ENCODE data around the gene MYO1G.

Gene MYO1G

GRCh38 chr7:44974549-44974948, 4.3 kb downstream of the MYO1G start:
- Histone ChIP-seq H3K36me3 (ENCODE audit: control insufficient read depth in 2 of 2, insufficient read depth in 2 of 2, low read length in 2 of 2) (peaks cover 0 to 7% of the 10 kb centered on the region in 2 donors), H3K27ac (ENCODE audit: low read depth in 2 of 2, low read length in 2 of 2) (no peak overlapping the region)

GRCh38 chr7:44973610-44974401, 5.0 kb downstream of the MYO1G start:
- Histone ChIP-seq H3K27ac (ENCODE audit: low read depth in 2 of 2, low read length in 2 of 2) (no peak overlapping the region), H3K4me1 (ENCODE audit: control insufficient read depth in 2 of 2, insufficient read depth in 2 of 2, low read length in 2 of 2) (peaks cover 3 to 8% of the 10 kb centered on the region in 2 donors), H3K4me3 (ENCODE audit: low read length in 2 of 2) (no peak overlapping the region), H3K36me3 (ENCODE audit: control insufficient read depth in 2 of 2, insufficient read depth in 2 of 2, low read length in 2 of 2) (peaks cover 0 to 7% of the 10 kb centered on the region in 2 donors), H3K9me3 (ENCODE audit: control insufficient read depth in 2 of 2, low read length in 2 of 2) (no peaks in the 10 kb centered on the region), H3K9ac (ENCODE audit: low read depth in 1 of 2, low read length in 2 of 2) (no peak overlapping the region), H3K27me3 (ENCODE audit: control insufficient read depth in 2 of 2, insufficient read depth in 2 of 2, low read length in 2 of 2) (no peaks in the 10 kb centered on the region)

More at GRCh38 chr7:44974549-44974948, 4.3 kb downstream of the MYO1G start:
- no peaks in the 10 kb centered on the region for H3K9me3 ChIP-seq (ENCODE audit: control insufficient read depth in 2 of 2, low read length in 2 of 2)
- peaks cover 3 to 12% of the 10 kb centered on the region in 2 donors for H3K4me1 ChIP-seq (ENCODE audit: control insufficient read depth in 2 of 2, insufficient read depth in 2 of 2, low read length in 2 of 2)
- no peak overlapping the region for H3K9ac ChIP-seq (ENCODE audit: low read depth in 1 of 2, low read length in 2 of 2)
- H3K4me3 ChIP-seq (ENCODE audit: low read length in 2 of 2): no peak overlapping the region
- no peaks in the 10 kb centered on the region for H3K27me3 ChIP-seq (ENCODE audit: control insufficient read depth in 2 of 2, insufficient read depth in 2 of 2, low read length in 2 of 2)

DNA sequence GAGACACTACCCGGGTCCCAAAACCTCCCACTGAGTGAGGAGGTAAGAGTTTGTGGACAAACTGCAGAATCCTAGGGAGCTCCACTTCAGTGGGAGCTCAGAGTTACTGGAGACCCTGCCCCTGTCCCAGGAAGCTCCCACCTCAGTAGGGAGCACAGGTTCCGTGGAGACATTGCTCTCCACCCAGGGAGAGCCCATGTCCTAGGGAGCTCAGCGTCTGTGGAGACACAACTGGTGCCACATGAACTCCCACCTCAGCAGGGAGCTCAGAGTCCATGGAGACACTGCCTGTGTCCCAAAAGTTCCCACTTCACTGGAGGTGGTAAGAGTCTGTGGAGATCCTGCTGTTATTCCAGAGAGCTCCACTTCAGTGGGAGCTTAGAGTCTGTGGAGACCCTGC, 6.3 kb downstream of the MYO1G start:
- H3K9me3 ChIP-seq (ENCODE audit: control insufficient read depth in 2 of 2, low read length in 2 of 2): no peaks in the 10 kb centered on the region
- no peak overlapping the region for H3K27ac ChIP-seq (ENCODE audit: low read depth in 2 of 2, low read length in 2 of 2)
- no peaks in the 10 kb centered on the region for H3K27me3 ChIP-seq (ENCODE audit: control insufficient read depth in 2 of 2, insufficient read depth in 2 of 2, low read length in 2 of 2)
- no peak overlapping the region for H3K4me3 ChIP-seq (ENCODE audit: low read length in 2 of 2)
- H3K36me3 ChIP-seq (ENCODE audit: control insufficient read depth in 2 of 2, insufficient read depth in 2 of 2, low read length in 2 of 2): peaks cover 0 to 5% of the 10 kb centered on the region in 2 donors
- no peak overlapping the region for H3K9ac ChIP-seq (ENCODE audit: low read depth in 1 of 2, low read length in 2 of 2)
- peaks cover 0 to under 1% of the 10 kb centered on the region in 2 donors for H3K4me1 ChIP-seq (ENCODE audit: control insufficient read depth in 2 of 2, insufficient read depth in 2 of 2, low read length in 2 of 2)

GRCh38 chr7:44971902-44972441, 6.8 kb downstream of the MYO1G start:
- Histone ChIP-seq H3K4me1 (ENCODE audit: control insufficient read depth in 2 of 2, insufficient read depth in 2 of 2, low read length in 2 of 2) (no peaks in the 10 kb centered on the region), H3K9ac (ENCODE audit: low read depth in 1 of 2, low read length in 2 of 2) (no peak overlapping the region), H3K4me3 (ENCODE audit: low read length in 2 of 2) (no peak overlapping the region), H3K9me3 (ENCODE audit: control insufficient read depth in 2 of 2, low read length in 2 of 2) (no peaks in the 10 kb centered on the region), H3K27me3 (ENCODE audit: control insufficient read depth in 2 of 2, insufficient read depth in 2 of 2, low read length in 2 of 2) (no peaks in the 10 kb centered on the region), H3K36me3 (ENCODE audit: control insufficient read depth in 2 of 2, insufficient read depth in 2 of 2, low read length in 2 of 2) (peaks cover 0 to 5% of the 10 kb centered on the region in 2 donors), H3K27ac (ENCODE audit: low read depth in 2 of 2, low read length in 2 of 2) (no peak overlapping the region)

DNA sequence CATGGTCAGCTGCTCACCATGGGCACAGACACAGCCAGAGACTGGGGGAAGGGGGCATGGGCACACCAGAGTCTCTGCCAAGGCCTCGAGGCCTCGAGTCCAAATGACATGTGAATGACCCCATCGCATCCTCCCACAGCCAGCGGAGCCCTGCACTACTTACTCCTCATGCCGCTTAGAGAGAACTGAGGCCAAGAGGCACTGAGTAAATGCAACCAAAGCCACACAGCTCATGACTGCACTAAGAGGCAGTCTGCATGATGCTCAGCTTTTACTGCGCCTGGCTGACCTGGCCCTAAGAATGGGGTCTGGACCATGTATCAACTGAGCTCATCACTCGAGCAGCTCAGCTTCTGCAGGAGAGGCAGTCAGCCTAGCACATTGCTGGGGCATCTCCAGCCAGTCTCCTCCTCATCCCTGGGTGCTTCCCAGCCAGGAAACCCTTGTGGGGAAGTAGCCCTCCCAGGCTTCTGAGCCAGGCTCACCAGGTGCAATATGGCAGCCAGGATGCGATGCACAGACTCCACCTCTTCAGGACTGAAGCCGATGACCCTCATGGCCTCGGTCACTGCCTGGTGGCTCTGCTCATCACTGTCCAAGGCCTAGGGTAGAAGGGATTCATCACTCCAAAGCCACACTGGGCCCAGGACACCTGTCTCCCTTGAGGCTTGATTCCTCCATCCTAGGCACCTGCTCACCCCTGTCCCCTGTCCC, 7.5 kb downstream of the MYO1G start:
- peaks cover 0 to 5% of the 10 kb centered on the region in 2 donors for H3K36me3 ChIP-seq (ENCODE audit: control insufficient read depth in 2 of 2, insufficient read depth in 2 of 2, low read length in 2 of 2)
- no peak overlapping the region for H3K27ac ChIP-seq (ENCODE audit: low read depth in 2 of 2, low read length in 2 of 2)
- no peaks in the 10 kb centered on the region for H3K4me1 ChIP-seq (ENCODE audit: control insufficient read depth in 2 of 2, insufficient read depth in 2 of 2, low read length in 2 of 2)
- H3K9me3 ChIP-seq (ENCODE audit: control insufficient read depth in 2 of 2, low read length in 2 of 2): no peaks in the 10 kb centered on the region
- no peak overlapping the region for H3K9ac ChIP-seq (ENCODE audit: low read depth in 1 of 2, low read length in 2 of 2)
- no peak overlapping the region for H3K4me3 ChIP-seq (ENCODE audit: low read length in 2 of 2)
- no peaks in the 10 kb centered on the region for H3K27me3 ChIP-seq (ENCODE audit: control insufficient read depth in 2 of 2, insufficient read depth in 2 of 2, low read length in 2 of 2)

- H3K9ac ChIP-seq (ENCODE audit: low read depth in 1 of 2, low read length in 2 of 2): no peak overlapping the region
- H3K27ac ChIP-seq (ENCODE audit: low read depth in 2 of 2, low read length in 2 of 2): no peak overlapping the region
- H3K27me3 ChIP-seq (ENCODE audit: control insufficient read depth in 2 of 2, insufficient read depth in 2 of 2, low read length in 2 of 2): no peaks in the 10 kb centered on the region
- no peaks in the 10 kb centered on the region for H3K9me3 ChIP-seq (ENCODE audit: control insufficient read depth in 2 of 2, low read length in 2 of 2)
- no peak overlapping the region for H3K4me3 ChIP-seq (ENCODE audit: low read length in 2 of 2)
- peaks cover 0 to 5% of the 10 kb centered on the region in 2 donors for H3K36me3 ChIP-seq (ENCODE audit: control insufficient read depth in 2 of 2, insufficient read depth in 2 of 2, low read length in 2 of 2)
- no peaks in the 10 kb centered on the region for H3K4me1 ChIP-seq (ENCODE audit: control insufficient read depth in 2 of 2, insufficient read depth in 2 of 2, low read length in 2 of 2)
Measured at GRCh38 chr7:44970523-44971051, 8.2 kb downstream of the MYO1G start.

GRCh38 chr7:44969701-44970522, 8.9 kb downstream of the MYO1G start:
- H3K4me3 ChIP-seq (ENCODE audit: low read length in 2 of 2): no peak overlapping the region
- no peaks in the 10 kb centered on the region for H3K4me1 ChIP-seq (ENCODE audit: control insufficient read depth in 2 of 2, insufficient read depth in 2 of 2, low read length in 2 of 2)
- no peak overlapping the region for H3K9ac ChIP-seq (ENCODE audit: low read depth in 1 of 2, low read length in 2 of 2)
- no peak overlapping the region for H3K27ac ChIP-seq (ENCODE audit: low read depth in 2 of 2, low read length in 2 of 2)
- H3K9me3 ChIP-seq (ENCODE audit: control insufficient read depth in 2 of 2, low read length in 2 of 2): no peaks in the 10 kb centered on the region
- no peaks in the 10 kb centered on the region for H3K27me3 ChIP-seq (ENCODE audit: control insufficient read depth in 2 of 2, insufficient read depth in 2 of 2, low read length in 2 of 2)
- H3K36me3 ChIP-seq (ENCODE audit: control insufficient read depth in 2 of 2, insufficient read depth in 2 of 2, low read length in 2 of 2): peaks cover 0 to 3% of the 10 kb centered on the region in 2 donors

- H3K27ac ChIP-seq (ENCODE audit: low read depth in 2 of 2, low read length in 2 of 2): no peak overlapping the region
- H3K4me3 ChIP-seq (ENCODE audit: low read length in 2 of 2): no peak overlapping the region
- H3K9me3 ChIP-seq (ENCODE audit: control insufficient read depth in 2 of 2, low read length in 2 of 2): no peaks in the 10 kb centered on the region
- H3K36me3 ChIP-seq (ENCODE audit: control insufficient read depth in 2 of 2, insufficient read depth in 2 of 2, low read length in 2 of 2): peaks cover 0 to 3% of the 10 kb centered on the region in 2 donors
- no peak overlapping the region for H3K9ac ChIP-seq (ENCODE audit: low read depth in 1 of 2, low read length in 2 of 2)
- no peaks in the 10 kb centered on the region for H3K4me1 ChIP-seq (ENCODE audit: control insufficient read depth in 2 of 2, insufficient read depth in 2 of 2, low read length in 2 of 2)
- no peaks in the 10 kb centered on the region for H3K27me3 ChIP-seq (ENCODE audit: control insufficient read depth in 2 of 2, insufficient read depth in 2 of 2, low read length in 2 of 2)
Measured at GRCh38 chr7:44969049-44969700, 9.6 kb downstream of the MYO1G start.
